Testis (tissue), 3 donors: ENCODE data around the gene GLG1. TPM values are rescaled to one million over a fixed set of nuclear protein-coding genes. Genes with fewer than 3 reads are reported as not detected.

Experiments
- DNase-seq: peaks from one replicate; pipeline ENCODE4 v3.0.0-alpha.2; 2019
- H3K27ac ChIP-seq, 2 donors: fragments of 200-600 bp; sonication (generic); one replicate each; pipeline ENCODE4 v1.5.1; 2019
- H3K27me3 ChIP-seq: fragments of 200-600 bp; sonication (generic); one replicate; pipeline ENCODE4 v1.5.1; 2019
- H3K36me3 ChIP-seq: fragments of 200-600 bp; sonication (generic); one replicate; pipeline ENCODE4 v1.5.1; 2017; ENCODE audit warnings: low read depth; ENCODE audit errors: missing control alignments
- H3K4me1 ChIP-seq: fragments of 200-600 bp; sonication (generic); one replicate; pipeline ENCODE4 v1.5.1; 2019
- H3K4me3 ChIP-seq, 2 donors: fragments of 200-600 bp; sonication (generic); one replicate each; pipeline ENCODE4 v1.5.1; 2017 to 2019
- H3K9me3 ChIP-seq: fragments of 200-600 bp; sonication (generic); one replicate; pipeline ENCODE4 v1.5.1; 2017
- CTCF ChIP-seq, 3 experiments: fragments of 450-650 bp in 2 of 3; fragments of 200-600 bp in 1 of 3; sonication (generic) in 1 of 3; IDR thresholded peaks; one replicate each; pipeline ENCODE4 v1.5.1; 2016 to 2019; ENCODE audit warnings: antibody characterized with exemption in 3 of 3, mild to moderate bottlenecking in 2 of 3, moderate library complexity in 1 of 3
- POLR2A ChIP-seq: fragments of 450-650 bp; IDR thresholded peaks from one replicate; pipeline ENCODE4 v1.6.1; 2017; ENCODE audit warnings: antibody characterized with exemption, mild to moderate bottlenecking, moderate library complexity
- WGBS, 2 donors: methylation state at CpG; one replicate each; pipeline ENCODE4 v1.1.5; 2018; 5-methylcytosine and 5-hydroxymethylcytosine counted together
- intact Hi-C: fragments of 100-400 bp; cut with DNase I; formaldehyde crosslinking; loops from one replicate; pipeline ENCODE4 v1.15.1; 2023; ENCODE audit warnings: low total_unique reads
- polyA plus RNA-seq: library from polyadenylated mRNA; stranded (reverse); fragments of 350-450 nt; fragmentation: Illumina TruSeq; extraction: RNeasy Lipid Tissue Mini Kit (QIAGEN cat#74804); gene quantifications from one replicate; pipeline ENCODE4 v1.2.3, GENCODE V29; 2014; ENCODE audit warnings: low read depth, low replicate concordance; ENCODE audit not compliant: insufficient read depth
- total RNA-seq, 2 donors: library from RNA; depleted of rRNA; stranded (reverse); fragments of >200 nt; gene quantifications; one replicate each; pipeline ENCODE4 v1.2.3, GENCODE V29; 2016

Gene GLG1
- total and polyA plus RNA-seq, 3 donors from 2014 or later = 151 to 268 (median 206) TPM

DNA sequence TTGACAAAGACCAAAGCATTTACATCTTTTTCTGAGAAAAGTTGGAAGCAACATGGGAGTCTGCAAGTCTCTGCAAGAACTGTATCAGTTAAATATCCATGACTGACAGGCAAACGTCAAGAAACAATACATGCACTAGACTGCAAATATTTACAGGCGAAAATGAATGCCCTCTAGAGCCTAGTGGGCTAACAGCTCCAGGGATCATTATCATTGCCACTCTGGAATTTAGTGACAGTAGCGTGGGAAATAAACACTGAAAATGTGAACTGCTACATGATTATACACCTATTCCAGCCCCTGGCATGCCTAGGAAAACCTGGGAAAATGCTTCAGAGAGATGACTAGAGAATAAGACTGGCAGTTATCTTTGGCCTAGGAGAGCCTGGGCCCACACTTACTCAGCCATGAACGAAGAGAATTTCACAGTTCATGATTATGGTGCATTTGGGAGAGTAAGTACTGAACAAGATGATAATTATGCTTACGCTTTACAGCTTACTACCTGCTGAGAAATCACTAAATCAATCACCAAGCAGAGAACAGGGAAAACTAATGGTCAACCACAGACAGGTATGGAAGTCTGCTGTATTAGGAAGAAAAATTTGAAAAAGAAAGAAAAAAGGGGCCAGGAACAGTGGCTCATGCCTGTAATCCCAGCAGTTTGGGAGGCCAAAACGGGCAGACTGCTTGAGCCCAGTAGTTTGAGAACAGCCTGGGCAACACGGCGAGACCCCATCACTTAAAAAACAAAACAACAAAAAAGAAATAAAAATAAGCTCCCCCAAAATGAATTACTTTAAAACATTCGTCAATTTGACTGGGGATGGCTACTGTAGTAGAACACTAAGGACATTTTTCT is 119.0 kb downstream of the GLG1 start:
- Histone ChIP-seq H3K4me1 (no peaks in the 10 kb centered on the region), H3K9me3 (no peaks in the 10 kb centered on the region), H3K4me3 (no peak overlapping the region), H3K27ac (no peak overlapping the region), H3K36me3 (no peaks in the 10 kb centered on the region), H3K27me3 (no peaks in the 10 kb centered on the region)
- intact Hi-C loops = no loop called here
- 89 to 91% methylated on average over 9 of the region's 9 CpGs for WGBS, 2 donors
- TF ChIP-seq POLR2A = no peak
- TF ChIP-seq CTCF (IDR thresholded peaks at IDR 0.05) = no peak
- DNase-seq = no peak

DNA sequence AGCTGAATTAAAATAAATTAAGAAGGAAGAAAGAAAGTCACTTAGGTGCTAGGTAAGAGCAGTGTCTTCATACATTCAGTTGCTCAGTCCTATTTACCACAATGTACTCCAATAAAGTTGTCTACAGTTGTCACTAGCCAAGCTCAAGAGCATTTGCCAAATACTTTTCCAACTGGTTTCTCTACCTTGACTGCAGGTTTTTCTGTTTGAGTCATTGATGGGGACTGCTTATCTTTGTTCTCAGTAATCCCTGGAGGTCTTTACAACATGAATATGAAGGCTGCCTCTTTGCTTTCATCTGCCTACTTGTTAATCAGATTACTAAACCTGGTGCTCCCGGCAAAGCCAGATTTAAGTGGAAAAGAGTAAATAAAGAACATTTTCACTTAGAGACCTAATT is 121.0 kb downstream of the GLG1 start:
- Histone ChIP-seq H3K27ac (no peak overlapping the region), H3K4me3 (no peak overlapping the region), H3K4me1 (no peaks in the 10 kb centered on the region), H3K36me3 (no peaks in the 10 kb centered on the region), H3K27me3 (no peaks in the 10 kb centered on the region), H3K9me3 (no peaks in the 10 kb centered on the region)
- TF ChIP-seq CTCF (IDR thresholded peaks at IDR 0.05) (no peak), POLR2A (no peak)
- no peak for DNase-seq
- intact Hi-C loops = no loop called here
- 68 to 78% methylated on average over 1 of the region's 1 CpG for WGBS, 2 donors

DNA sequence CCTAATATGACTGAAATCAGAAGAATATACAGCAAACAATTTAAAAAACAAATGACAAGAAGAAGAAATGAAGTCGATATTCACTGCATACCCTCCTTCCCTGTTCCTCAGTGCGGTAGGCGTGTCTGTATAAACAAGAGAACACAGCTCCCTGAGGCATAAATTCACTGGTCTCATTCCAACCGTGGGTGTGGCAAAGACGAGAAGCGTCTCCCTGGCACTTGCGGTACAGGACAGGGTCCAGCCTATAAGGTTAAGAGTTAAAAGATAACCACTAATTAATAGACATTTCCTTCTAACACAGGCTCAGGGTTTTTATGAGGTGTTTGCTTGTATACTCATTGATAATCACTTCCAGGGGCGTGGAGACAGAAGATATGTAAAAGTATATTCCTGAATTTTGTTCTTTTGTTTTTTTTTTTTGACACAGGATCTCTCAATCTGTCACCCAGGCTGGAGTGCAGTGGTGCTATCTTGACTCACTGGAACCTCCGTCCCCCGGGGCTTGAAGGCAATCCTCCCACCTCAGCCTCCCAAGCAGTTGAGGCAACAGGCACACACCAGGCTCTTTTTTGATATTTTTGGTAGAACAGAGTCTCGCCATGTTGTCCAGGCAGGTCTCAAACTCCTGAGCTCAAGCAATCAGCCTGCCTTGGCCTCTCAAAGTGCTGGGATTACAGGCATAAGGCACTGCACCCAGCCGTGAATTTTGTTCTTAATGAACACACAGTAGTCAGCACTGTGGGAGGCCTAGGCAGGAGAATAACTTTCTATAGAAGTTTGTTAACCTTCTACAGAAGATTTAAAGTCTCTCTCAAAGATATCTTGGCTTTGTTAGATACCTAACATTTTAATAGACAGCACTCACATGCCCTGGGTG is 126.5 kb downstream of the GLG1 start:
- no peaks in the 10 kb centered on the region for H3K9me3 ChIP-seq
- H3K27ac ChIP-seq = peak overlapping the region in 1 of 2 donors; percentile 0
- intact Hi-C loops = no loop called here
- H3K27me3 ChIP-seq = no peaks in the 10 kb centered on the region
- WGBS, 2 donors = 46 to 51% methylated on average over 12 of the region's 12 CpGs
- H3K36me3 ChIP-seq = no peaks in the 10 kb centered on the region
- TF ChIP-seq POLR2A = no peak
- no peak for TF ChIP-seq CTCF (IDR thresholded peaks at IDR 0.05)
- DNase-seq = peak; percentile 56
- no peak overlapping the region for H3K4me3 ChIP-seq
- no peaks in the 10 kb centered on the region for H3K4me1 ChIP-seq

- 92 to 96% methylated on average over 4 of the region's 4 CpGs for WGBS, 2 donors
- H3K4me1 ChIP-seq = no peaks in the 10 kb centered on the region
- TF ChIP-seq CTCF (IDR thresholded peaks at IDR 0.05) (no peak), POLR2A (no peak)
- H3K9me3 ChIP-seq = no peaks in the 10 kb centered on the region
- H3K27ac ChIP-seq = no peak overlapping the region
- H3K27me3 ChIP-seq = no peaks in the 10 kb centered on the region
- DNase-seq = no peak
- no peaks in the 10 kb centered on the region for H3K36me3 ChIP-seq
- intact Hi-C loops = no loop called here
- no peak overlapping the region for H3K4me3 ChIP-seq
Measured at GRCh38 chr16:74477226-74477625, 129.7 kb downstream of the GLG1 start.
